K562 (cell line): ENCODE data around the gene COMMD9. TPM values are rescaled to one million over a fixed set of nuclear protein-coding genes. Genes with fewer than 3 reads are reported as not detected.
"Not testable (repeated sequence)": the region's sequence is repeated elsewhere in the genome, so short reads cannot be mapped to it uniquely, and the experiment has no call there.

Experiments
- ATAC-seq: fragments of 200-7000 bp; cut with Tn5 transposase; 3 replicates; pipeline ENCODE4 v1.9.1; 2020; ENCODE audit warnings: moderate library complexity
- BruUV-seq: library from RNA; stranded (reverse); fragments of 400-500 nt; replicated peaks from 2 replicates; lab custom pipeline; 2021; lab: Mats Ljungman, UMichigan
- CTCF ChIA-PET: fragments of 300-600 bp; formaldehyde crosslinking; extraction: SDS; loops from one replicate; lab custom pipeline; 2021; ENCODE audit warnings: low intra/inter-chr PET ratio; lab: Yijun Ruan, JAX
- POLR2A ChIA-PET: fragments of 300-600, 350-650 bp; sonication (Branson Sonifier 250); formaldehyde crosslinking; extraction: SDS; loops from one replicate; lab custom pipeline; 2021; ENCODE audit warnings: antibody characterized with exemption, inconsistent platforms; lab: Yijun Ruan, JAX
- DNase-seq, 4 experiments: peaks; one replicate each; pipeline versions ENCODE4 v3.0.0 to v3.0.0-alpha.2; 2011 to 2018; ENCODE audit warnings: low spot score in 3 of 4, mixed read lengths in 3 of 4; ENCODE audit errors: extremely low read depth in 1 of 4
- FAIRE-seq: peaks from 2 replicates; lab custom pipeline; 2011; peaks lifted over from hg19 to GRCh38; lab: Jason Lieb, UNC
- H2AFZ ChIP-seq: 2 replicates; pipeline ENCODE4 v1.6.0; 2011; ENCODE audit warnings: low read depth, low read length, control low read depth, inconsistent platforms
- H3K27ac ChIP-seq: fragments of 200-600 bp; 3 replicates; pipeline ENCODE4 v1.8.0; 2011; ENCODE audit warnings: low read depth, mild to moderate bottlenecking, control low read depth, inconsistent platforms, low read length, moderate library complexity, mixed read lengths; ENCODE audit errors: extremely low read depth
- H3K27me3 ChIP-seq, 2 experiments: fragments of 300-600 bp in 1 of 2; 2 replicates in 1 of 2; 3 replicates in 1 of 2; pipeline versions ENCODE4 v1.6.0 to v1.8.0; 2011; ENCODE audit warnings: inconsistent platforms in 2 of 2, low read length in 2 of 2, mild to moderate bottlenecking in 1 of 2, mixed read lengths in 1 of 2, moderate library complexity in 1 of 2; ENCODE audit not compliant: control insufficient read depth in 2 of 2, insufficient read depth in 2 of 2
- H3K36me3 ChIP-seq: fragments of 300-600 bp; 3 replicates; pipeline ENCODE4 v1.8.0; 2011; ENCODE audit warnings: mild to moderate bottlenecking, low read length, inconsistent platforms; ENCODE audit not compliant: control insufficient read depth, insufficient read depth
- H3K4me1 ChIP-seq, 2 experiments: fragments of 200-600 bp in 1 of 2; replicated peaks in 1 of 2; 2 replicates in 1 of 2; 3 replicates in 1 of 2; pipeline versions ENCODE4 v1.5.1 to v1.8.0; 2011; ENCODE audit warnings: inconsistent platforms in 2 of 2, low read length in 2 of 2, mild to moderate bottlenecking in 1 of 2, mixed read lengths in 1 of 2, moderate library complexity in 1 of 2; ENCODE audit not compliant: control insufficient read depth in 2 of 2, insufficient read depth in 2 of 2
- H3K4me2 ChIP-seq: 2 replicates; pipeline ENCODE4 v1.6.1; 2011; ENCODE audit warnings: low read length, control low read depth, inconsistent platforms, mixed read lengths; ENCODE audit not compliant: insufficient read depth
- H3K4me3 ChIP-seq: fragments of 200-600 bp; sonication (generic), shearing (Covaris generic); 2 replicates; pipeline ENCODE4 v1.5.1; 2016; ENCODE audit warnings: control low read depth, inconsistent platforms
- H3K79me2 ChIP-seq: fragments of 200-600 bp; 3 replicates; pipeline ENCODE4 v1.8.0; 2011; ENCODE audit warnings: low read length, inconsistent platforms; ENCODE audit not compliant: control insufficient read depth, insufficient read depth
- H3K9ac ChIP-seq, 2 experiments: 2 replicates each; pipeline versions ENCODE4 v1.6.0 to v1.6.1; 2011; ENCODE audit warnings: low read depth in 2 of 2, low read length in 2 of 2, control low read depth in 1 of 2, inconsistent platforms in 1 of 2, mild to moderate bottlenecking in 1 of 2, mixed read lengths in 1 of 2; ENCODE audit not compliant: insufficient read depth in 1 of 2
- H3K9me1 ChIP-seq: one replicate; pipeline ENCODE4 v1.6.0; 2011; ENCODE audit warnings: inconsistent platforms, mild to moderate bottlenecking, low read length, moderate library complexity; ENCODE audit not compliant: control insufficient read depth, insufficient read depth
- H3K9me3 ChIP-seq: replicated peaks from 2 replicates; pipeline ENCODE4 v1.5.1; 2011; ENCODE audit warnings: low read depth, low read length, inconsistent platforms; ENCODE audit not compliant: control insufficient read depth, insufficient read depth
- H4K20me1 ChIP-seq: replicated peaks from 2 replicates; pipeline ENCODE4 v1.6.1; 2011; ENCODE audit warnings: low read length, inconsistent platforms, mixed read lengths; ENCODE audit not compliant: control insufficient read depth, insufficient read depth
- DIDO1 ChIP-seq: fragments of 450-650 bp; IDR thresholded peaks from 2 replicates; pipeline ENCODE4 v1.6.1; 2016; ENCODE audit warnings: low read depth, missing biosample characterization, missing genetic modification characterization
- EP400 ChIP-seq: fragments of 450-650 bp; IDR thresholded peaks from 2 replicates; pipeline ENCODE4 v1.6.1; 2017; ENCODE audit warnings: antibody characterized with exemption, mild to moderate bottlenecking, moderate library complexity
- HDAC8 ChIP-seq: fragments of 450-650 bp; IDR thresholded peaks from 2 replicates; pipeline ENCODE4 v1.6.1; 2016; ENCODE audit warnings: mild to moderate bottlenecking, missing genetic modification characterization, moderate library complexity, missing compliant biosample characterization
- L3MBTL2 ChIP-seq: fragments of 450-650 bp; IDR thresholded peaks from 2 replicates; pipeline ENCODE4 v1.6.1; 2016; ENCODE audit warnings: mild to moderate bottlenecking, moderate library complexity
- MGA ChIP-seq: fragments of 450-650 bp; IDR thresholded peaks from 2 replicates; pipeline ENCODE4 v1.6.1; 2016; ENCODE audit warnings: mild to moderate bottlenecking, moderate library complexity
- NFRKB ChIP-seq: fragments of 450-650 bp; IDR thresholded peaks from 2 replicates; pipeline ENCODE4 v1.6.1; 2016; ENCODE audit warnings: low read depth
- NR2C1 ChIP-seq, 2 experiments: fragments of 450-650 bp; IDR thresholded peaks; 2 replicates each; pipeline ENCODE4 v1.6.1; 2017; ENCODE audit warnings: mild to moderate bottlenecking in 2 of 2, antibody characterized with exemption in 1 of 2, inconsistent platforms in 1 of 2, missing compliant biosample characterization in 1 of 2, missing genetic modification characterization in 1 of 2
- NR2C2 ChIP-seq, 2 experiments: fragments of 200-800 bp in 1 of 2; sonication (Bioruptor generic) in 1 of 2; sonication (generic) in 1 of 2; formaldehyde crosslinking in 1 of 2; IDR thresholded peaks; 2 replicates each; pipeline versions ENCODE4 v1.6.1 to v1.8.0; 2016 to 2022; ENCODE audit warnings: mild to moderate bottlenecking in 1 of 2, missing compliant biosample characterization in 1 of 2, missing genetic modification characterization in 1 of 2, missing genetic modification reagents in 1 of 2
- PREB ChIP-seq: sonication (generic); formaldehyde crosslinking; IDR thresholded peaks from 2 replicates; pipeline ENCODE4 v1.8.1; 2023; ENCODE audit warnings: mild to moderate bottlenecking, missing genetic modification reagents
- WGBS: fragments of 100-300 bp; shearing (Covaris generic); methylation state at CpG from one replicate; pipeline ENCODE4 v1.1.6; 2016; ENCODE audit warnings: low coverage, mixed read lengths; ENCODE audit not compliant: insufficient coverage; ENCODE audit errors: missing lambda C conversion rate; 5-methylcytosine and 5-hydroxymethylcytosine counted together
- in situ Hi-C: fragments of 300-500 bp; cut with MboI; formaldehyde crosslinking; loops from 4 replicates; pipeline ENCODE4 v1.15.0; 2018; ENCODE audit warnings: inconsistent platforms, mixed read lengths
- intact Hi-C: fragments of 100-400 bp; cut with micrococcal nuclease; formaldehyde crosslinking; loops from 2 replicates; pipeline ENCODE4 v1.14.2; 2022
- polyA plus RNA-seq, 8 experiments: library from polyadenylated mRNA; depleted of rRNA in 4 of 8; stranded (reverse) in 5 of 8; unstranded in 3 of 8; fragments of >200 nt; fragmentation: Nextera tagmentation in 2 of 8; fragmentation: Illumina TruSeq in 1 of 8; extraction: Ambion mirVana in 2 of 8; extraction: Trizol in 1 of 8; gene quantifications; 2 replicates each; pipeline versions ENCODE4 v1.2.1 to v1.2.3, GENCODE V29; 2011 to 2014; ENCODE audit warnings: inconsistent platforms in 1 of 8, missing spikeins in 1 of 8
- total RNA-seq, 7 experiments: library from RNA; depleted of rRNA in 6 of 7; stranded (reverse); fragments of >200 nt in 6 of 7; fragmentation: Illumina TruSeq in 2 of 7; extraction: Trizol in 2 of 7; gene quantifications; 2 replicates each; pipeline versions ENCODE4 v1.2.1 to v1.2.3, GENCODE V29; 2011 to 2021; ENCODE audit warnings: low replicate concordance in 1 of 7

The COMMD9 gene
- total and polyA plus RNA-seq, 9 of the 15 experiments (the other 6 are each of a cell fraction or from before 2014, with no cell fraction given) = 27.3 to 121 (median 48.0) TPM

- H3K9me1 ChIP-seq; H3K27me3 ChIP-seq; H3K4me1 ChIP-seq; in situ Hi-C loops; H3K79me2 ChIP-seq; BruUV-seq; ATAC-seq; H3K9me3 ChIP-seq; H4K20me1 ChIP-seq; H3K4me3 ChIP-seq; FAIRE-seq; intact Hi-C loops; H3K27ac ChIP-seq; CTCF ChIA-PET; H3K36me3 ChIP-seq; TF ChIP-seq NR2C2 (CRISPR knock-in tag; IDR thresholded peaks at IDR 0.05); NR2C1 (IDR thresholded peaks at IDR 0.05): not testable (repeated sequence)
- Histone ChIP-seq H2AFZ (peak overlapping the region; percentile 79), H3K4me2 (peak overlapping the region; percentile 73), H3K9ac (peak overlapping the region; percentile 23 to 77; a peak in 3 of 4 replicates)
- POLR2A ChIA-PET = interaction anchor here (1.5 kb wide), 1 partner anchor 9 kb away, joined by 4 read pairs; no protein-coding TSS in a partner anchor
- WGBS = 31% methylated on average over 13 of the region's 15 CpGs
- DNase-seq = peak in 1 of 4 experiments; percentile 3
- TF ChIP-seq HDAC8 (tag) (peak; percentile 71), EP400 (0 out of 2 replicates have a peak, but pooled peaks have one; percentile 26), PREB (0 out of 2 replicates have a peak, but pooled peaks have one; percentile 45), NFRKB (peak; percentile 69), DIDO1 (tag) (0 out of 2 replicates have a peak, but pooled peaks have one; percentile 52), L3MBTL2 (peak; percentile 42; the same call in 1 of the 2 replicates), NR2C2 (tag; IDR thresholded peaks at IDR 0.05) (peak; percentile 25; the same call in 1 of the 2 replicates), MGA (peak; percentile 53), NR2C1 (tag; IDR thresholded peaks at IDR 0.05) (peak; percentile 53; the same call in 1 of the 2 replicates)
Measured at GRCh38 chr11:36324956-36325355, 35.7 kb upstream of the COMMD9 start.
